Measurements from ENCODE around the gene CASZ1.

The CASZ1 gene

DNA sequence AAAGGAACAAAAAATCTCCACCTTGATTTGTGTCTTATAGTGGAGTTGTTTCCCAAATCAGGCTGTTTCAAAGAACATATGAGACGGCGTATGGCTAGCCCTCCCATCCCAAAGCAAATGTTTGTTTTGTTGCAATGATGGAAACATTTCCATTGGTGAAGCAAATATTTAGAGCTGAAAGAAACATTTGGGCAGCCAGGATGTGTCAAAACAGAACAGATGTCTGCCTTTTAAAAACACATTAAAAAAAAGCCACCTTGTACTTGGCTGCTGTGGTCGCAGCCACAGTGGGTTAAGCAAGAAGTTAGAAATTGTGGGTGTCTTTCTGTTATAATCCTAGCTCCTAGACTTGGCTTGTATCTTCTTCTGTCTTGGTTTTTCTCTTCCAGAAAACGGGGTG lies 205.4 kb downstream of the CASZ1 start:
- DNase-seq: no peak

DNA sequence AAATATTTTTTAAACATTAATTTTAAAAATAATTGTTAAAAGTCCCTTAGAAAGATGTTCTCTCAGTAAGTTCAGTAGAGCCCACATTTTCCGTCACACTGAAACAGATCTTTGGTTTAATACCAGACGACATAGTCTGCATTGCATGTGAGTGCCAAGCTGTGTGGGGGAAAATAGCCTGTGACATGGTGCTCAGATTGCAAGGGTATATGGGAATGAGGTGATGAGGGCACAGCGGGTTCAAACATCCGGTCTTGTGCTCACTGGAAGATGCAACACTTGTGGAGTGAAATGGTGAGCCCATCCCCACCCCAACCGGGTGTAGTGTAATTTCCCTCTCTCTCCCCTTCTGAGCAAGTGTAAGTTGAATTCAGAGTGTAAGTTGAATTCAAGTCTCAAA lies 207.4 kb downstream of the CASZ1 start:
- no peak for DNase-seq

GRCh38 chr1:10588640-10589039 lies 207.8 kb downstream of the CASZ1 start:
- no peak for DNase-seq

All from SW 1271 (cell line).